ENCODE data around the gene SMCO4.

Gene SMCO4

GRCh38 chr11:93504110-93505095, 38.8 kb downstream of the SMCO4 start:
- no peak for DNase-seq (ENCODE audit: low spot score)

GRCh38 chr11:93501856-93502255, 41.3 kb downstream of the SMCO4 start:
- DNase-seq (ENCODE audit: low spot score): no peak

- no peak for DNase-seq (ENCODE audit: low spot score)
These were observed 42.4 kb downstream of the SMCO4 start for GRCh38 chr11:93500759-93501158.

- no peak for DNase-seq (ENCODE audit: low spot score)
These were observed 44.5 kb downstream of the SMCO4 start for GRCh38 chr11:93498641-93499040.

GRCh38 chr11:93498161-93498560, 45.0 kb downstream of the SMCO4 start:
- DNase-seq (ENCODE audit: low spot score): no peak

- no peak for DNase-seq (ENCODE audit: low spot score)
These were observed 45.6 kb downstream of the SMCO4 start for GRCh38 chr11:93497596-93497995.

GRCh38 chr11:93494357-93494756, 48.8 kb downstream of the SMCO4 start:
- DNase-seq (ENCODE audit: low spot score): no peak

GRCh38 chr11:93493252-93493897, 49.8 kb downstream of the SMCO4 start:
- DNase-seq (ENCODE audit: low spot score): no peak

GRCh38 chr11:93492464-93493251, 50.5 kb downstream of the SMCO4 start:
- no peak for DNase-seq (ENCODE audit: low spot score)

- no peak for DNase-seq (ENCODE audit: low spot score)
These were observed 51.2 kb downstream of the SMCO4 start for GRCh38 chr11:93491973-93492372.

- DNase-seq (ENCODE audit: low spot score): no peak
These were observed 52.1 kb downstream of the SMCO4 start for GRCh38 chr11:93490996-93491618.

GRCh38 chr11:93489841-93490240, 53.4 kb downstream of the SMCO4 start:
- DNase-seq (ENCODE audit: low spot score): no peak

GRCh38 chr11:93487032-93487483, 56.1 kb downstream of the SMCO4 start:
- DNase-seq (ENCODE audit: low spot score): no peak

- no peak for DNase-seq (ENCODE audit: low spot score)
These were observed 57.2 kb downstream of the SMCO4 start for GRCh38 chr11:93485983-93486382.

- DNase-seq (ENCODE audit: low spot score): no peak
These were observed 58.5 kb downstream of the SMCO4 start for GRCh38 chr11:93484716-93485115.

- no peak for DNase-seq (ENCODE audit: low spot score)
These were observed 60.6 kb downstream of the SMCO4 start for GRCh38 chr11:93482556-93482955.

GRCh38 chr11:93481696-93482095, 61.5 kb downstream of the SMCO4 start:
- no peak for DNase-seq (ENCODE audit: low spot score)

- no peak for DNase-seq (ENCODE audit: low spot score)
These were observed 61.9 kb downstream of the SMCO4 start for GRCh38 chr11:93481279-93481678.

- DNase-seq (ENCODE audit: low spot score): no peak
These were observed 62.4 kb downstream of the SMCO4 start for GRCh38 chr11:93480756-93481155.

- DNase-seq (ENCODE audit: low spot score): no peak
These were observed 62.9 kb downstream of the SMCO4 start for GRCh38 chr11:93480256-93480655.

- DNase-seq (ENCODE audit: low spot score): no peak
These were observed 64.3 kb downstream of the SMCO4 start for GRCh38 chr11:93478841-93479240.

- DNase-seq (ENCODE audit: low spot score): no peak
These were observed 65.4 kb downstream of the SMCO4 start for GRCh38 chr11:93477684-93478234.
